ENCODE data around the gene NR4A1.

The NR4A1 gene

DNA sequence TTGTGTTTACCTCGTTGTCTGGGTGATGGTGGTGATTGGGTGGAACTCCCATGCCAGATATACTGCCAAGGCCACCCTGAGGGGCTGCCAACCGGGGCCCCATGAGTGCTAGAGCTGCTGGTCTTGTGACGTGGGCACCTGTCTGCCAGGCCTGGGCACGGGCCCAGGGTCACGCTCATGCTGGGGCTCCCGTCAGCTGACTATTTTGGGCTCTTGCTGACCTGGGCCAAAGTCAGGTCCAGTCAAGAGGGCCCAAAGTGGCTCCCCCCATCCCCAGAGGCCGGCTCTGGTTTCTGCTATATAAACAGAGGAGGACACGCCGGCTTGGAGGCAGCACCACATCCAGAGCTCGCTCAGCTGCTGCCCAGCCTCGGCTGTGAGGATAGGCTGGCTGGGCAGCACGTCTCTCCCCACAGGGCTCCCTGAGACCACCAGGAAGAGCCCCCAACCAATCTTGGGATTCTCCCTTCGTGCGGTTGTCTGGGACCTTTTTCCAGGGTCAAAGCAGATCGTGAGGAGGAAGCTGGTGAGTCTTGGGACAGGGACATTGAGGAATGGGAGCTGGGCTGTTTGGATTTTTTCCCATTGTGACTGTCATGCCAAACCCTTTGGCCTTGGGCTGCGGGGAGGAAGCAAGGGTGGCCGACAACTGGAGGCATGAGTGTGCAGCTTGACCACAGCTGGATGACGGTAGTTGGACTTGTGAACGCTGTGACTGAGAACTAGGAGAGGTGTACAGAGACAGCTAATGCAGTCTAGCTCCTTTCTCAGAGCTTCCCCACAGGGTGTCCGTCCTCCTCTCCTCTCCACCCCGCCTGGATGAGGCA, 7.6 kb upstream of the NR4A1 start:
- no peak for DNase-seq (ENCODE audit: extremely low read depth, low read depth)
- TF ChIP-seq, protein P1, sequence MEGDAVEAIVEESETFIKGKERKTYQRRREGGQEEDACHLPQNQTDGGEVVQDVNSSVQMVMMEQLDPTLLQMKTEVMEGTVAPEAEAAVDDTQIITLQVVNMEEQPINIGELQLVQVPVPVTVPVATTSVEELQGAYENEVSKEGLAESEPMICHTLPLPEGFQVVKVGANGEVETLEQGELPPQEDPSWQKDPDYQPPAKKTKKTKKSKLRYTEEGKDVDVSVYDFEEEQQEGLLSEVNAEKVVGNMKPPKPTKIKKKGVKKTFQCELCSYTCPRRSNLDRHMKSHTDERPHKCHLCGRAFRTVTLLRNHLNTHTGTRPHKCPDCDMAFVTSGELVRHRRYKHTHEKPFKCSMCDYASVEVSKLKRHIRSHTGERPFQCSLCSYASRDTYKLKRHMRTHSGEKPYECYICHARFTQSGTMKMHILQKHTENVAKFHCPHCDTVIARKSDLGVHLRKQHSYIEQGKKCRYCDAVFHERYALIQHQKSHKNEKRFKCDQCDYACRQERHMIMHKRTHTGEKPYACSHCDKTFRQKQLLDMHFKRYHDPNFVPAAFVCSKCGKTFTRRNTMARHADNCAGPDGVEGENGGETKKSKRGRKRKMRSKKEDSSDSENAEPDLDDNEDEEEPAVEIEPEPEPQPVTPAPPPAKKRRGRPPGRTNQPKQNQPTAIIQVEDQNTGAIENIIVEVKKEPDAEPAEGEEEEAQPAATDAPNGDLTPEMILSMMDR (IDR thresholded peaks at IDR 0.05; ENCODE audit: low read depth, low read length): no peak

GRCh38 chr12:52044292-52044983, 6.8 kb upstream of the NR4A1 start:
- TF ChIP-seq, protein P1 (IDR thresholded peaks at IDR 0.05; ENCODE audit: low read depth, low read length): no peak
- DNase-seq (ENCODE audit: extremely low read depth, low read depth): peak; percentile 96

GRCh38 chr12:52045794-52046199, 5.4 kb upstream of the NR4A1 start:
- TF ChIP-seq, protein P1 (IDR thresholded peaks at IDR 0.05; ENCODE audit: low read depth, low read length): no peak
- DNase-seq (ENCODE audit: extremely low read depth, low read depth): no peak

- TF ChIP-seq, protein P1 (IDR thresholded peaks at IDR 0.05; ENCODE audit: low read depth, low read length): no peak
- no peak for DNase-seq (ENCODE audit: extremely low read depth, low read depth)
Measured at GRCh38 chr12:52046859-52047258, 4.4 kb upstream of the NR4A1 start.

DNA sequence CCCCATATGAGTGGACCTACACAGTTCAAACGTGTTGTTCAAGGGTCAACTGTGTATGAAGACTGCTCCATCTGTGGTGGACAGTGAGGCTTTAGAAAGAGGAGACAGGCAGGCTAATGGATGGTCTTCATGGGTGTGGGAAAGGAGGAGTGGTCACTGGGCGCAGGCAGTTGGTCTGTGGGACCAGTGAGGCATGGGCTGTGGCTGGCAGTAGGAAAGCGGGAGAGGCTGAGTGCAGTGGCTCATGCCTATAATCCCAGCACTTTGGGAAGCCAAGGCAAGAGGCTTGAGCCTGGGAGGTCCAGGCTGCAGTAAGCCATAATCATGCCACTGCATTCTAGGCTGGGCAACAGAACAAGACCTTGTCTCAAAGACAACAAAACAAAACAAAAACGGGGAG, 2.0 kb upstream of the NR4A1 start:
- TF ChIP-seq, protein P1 (IDR thresholded peaks at IDR 0.05; ENCODE audit: low read depth, low read length): no peak

GRCh38 chr12:52049688-52050087, 1.6 kb upstream of the NR4A1 start:
- TF ChIP-seq, protein P1 (IDR thresholded peaks at IDR 0.05; ENCODE audit: low read depth, low read length): no peak
- DNase-seq (ENCODE audit: extremely low read depth, low read depth): no peak

More for the DNA sequence above, 2.0 kb upstream of the NR4A1 start:
- DNase-seq (ENCODE audit: extremely low read depth, low read depth): no peak

DNA sequence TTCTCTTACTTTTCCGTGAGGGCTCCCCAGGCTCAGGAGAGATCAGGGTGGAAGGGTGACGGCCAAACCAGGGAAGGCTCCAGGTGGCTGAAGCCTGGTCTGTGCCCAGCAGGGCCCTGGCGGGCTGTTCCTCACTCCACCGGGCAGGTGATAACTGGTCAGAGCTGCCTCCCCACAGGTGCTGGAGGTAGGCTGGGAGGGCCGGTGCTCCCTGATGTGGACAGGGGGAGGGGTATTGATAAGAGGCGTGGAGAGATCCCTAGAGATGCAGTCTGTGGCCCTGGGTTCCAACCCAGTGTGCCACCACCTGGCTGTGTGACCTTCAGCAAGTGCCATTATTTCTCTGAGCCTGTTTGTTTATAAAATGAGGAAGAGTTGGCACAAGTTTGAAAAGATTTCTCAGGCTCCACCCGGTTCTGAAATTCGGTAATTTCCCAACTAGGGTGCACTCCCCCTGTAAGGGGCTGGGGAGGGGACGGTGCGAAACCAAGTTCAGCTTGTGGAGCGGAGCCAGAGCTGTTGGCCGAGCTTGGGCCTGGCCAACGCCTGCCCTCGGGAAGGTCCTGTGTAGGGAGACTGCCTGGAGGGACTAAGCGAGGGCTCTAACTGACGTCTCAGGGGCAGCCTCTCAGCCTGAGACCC, 1.0 kb upstream of the NR4A1 start:
- TF ChIP-seq, protein P1 (IDR thresholded peaks at IDR 0.05; ENCODE audit: low read depth, low read length): no peak

More for the DNA sequence above, 1.0 kb upstream of the NR4A1 start:
- no peak for DNase-seq (ENCODE audit: extremely low read depth, low read depth)

Measured in AG09319 (cell line).